DND-41 (cell line): ENCODE results near the gene WWP2.

ENCODE experiments used
- EZH2 ChIP-seq: IDR thresholded peaks from 3 replicates; pipeline ENCODE4 v1.6.1; 2012; ENCODE audit warnings: borderline replicate concordance, low read depth, mild to moderate bottlenecking, moderate library complexity, low read length, inconsistent platforms; ENCODE audit not compliant: severe bottlenecking
- TF ChIP-seq, protein P1 (sequence below): IDR thresholded peaks from 2 replicates; pipeline ENCODE4 v1.5.1; 2012; ENCODE audit warnings: borderline replicate concordance, low read length, moderate library complexity, mild to moderate bottlenecking; ENCODE audit not compliant: poor library complexity, severe bottlenecking; ENCODE audit errors: extremely low read depth

DNA sequence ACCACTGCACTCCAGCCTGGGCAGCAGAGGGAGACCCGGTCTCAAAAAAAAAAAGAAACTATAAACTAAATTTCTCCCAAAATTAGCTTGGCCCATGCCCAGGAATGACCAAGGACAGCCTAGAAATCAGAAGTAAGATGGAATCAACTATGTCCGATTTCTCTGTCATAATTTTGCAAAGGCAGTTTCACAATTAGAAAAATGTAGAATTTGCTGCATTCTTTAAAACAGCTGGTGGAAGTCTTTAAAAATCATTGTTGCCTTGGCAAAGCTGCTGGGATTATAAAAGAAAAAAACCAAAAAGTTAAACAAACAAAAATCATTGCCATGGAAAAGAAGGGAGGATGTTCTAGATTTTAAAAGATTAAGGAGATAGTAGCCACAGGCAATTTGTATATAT lies 32.4 kb downstream of the WWP2 start:
- TF ChIP-seq, protein P1, sequence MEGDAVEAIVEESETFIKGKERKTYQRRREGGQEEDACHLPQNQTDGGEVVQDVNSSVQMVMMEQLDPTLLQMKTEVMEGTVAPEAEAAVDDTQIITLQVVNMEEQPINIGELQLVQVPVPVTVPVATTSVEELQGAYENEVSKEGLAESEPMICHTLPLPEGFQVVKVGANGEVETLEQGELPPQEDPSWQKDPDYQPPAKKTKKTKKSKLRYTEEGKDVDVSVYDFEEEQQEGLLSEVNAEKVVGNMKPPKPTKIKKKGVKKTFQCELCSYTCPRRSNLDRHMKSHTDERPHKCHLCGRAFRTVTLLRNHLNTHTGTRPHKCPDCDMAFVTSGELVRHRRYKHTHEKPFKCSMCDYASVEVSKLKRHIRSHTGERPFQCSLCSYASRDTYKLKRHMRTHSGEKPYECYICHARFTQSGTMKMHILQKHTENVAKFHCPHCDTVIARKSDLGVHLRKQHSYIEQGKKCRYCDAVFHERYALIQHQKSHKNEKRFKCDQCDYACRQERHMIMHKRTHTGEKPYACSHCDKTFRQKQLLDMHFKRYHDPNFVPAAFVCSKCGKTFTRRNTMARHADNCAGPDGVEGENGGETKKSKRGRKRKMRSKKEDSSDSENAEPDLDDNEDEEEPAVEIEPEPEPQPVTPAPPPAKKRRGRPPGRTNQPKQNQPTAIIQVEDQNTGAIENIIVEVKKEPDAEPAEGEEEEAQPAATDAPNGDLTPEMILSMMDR = no peak
- TF ChIP-seq EZH2 = no peak
